K562 (cell line): ENCODE measurements around the gene RNF168. TPM values are rescaled to one million over a fixed set of nuclear protein-coding genes. Genes with fewer than 3 reads are reported as not detected.
"Not testable (repeated sequence)": the region's sequence is repeated elsewhere in the genome, so short reads cannot be mapped to it uniquely, and the experiment has no call there.

Experiments
- ATAC-seq: fragments of 200-7000 bp; cut with Tn5 transposase; 3 replicates; pipeline ENCODE4 v1.9.1; 2020; ENCODE audit warnings: moderate library complexity
- BruUV-seq: library from RNA; stranded (reverse); fragments of 400-500 nt; replicated peaks from 2 replicates; lab custom pipeline; 2021; lab: Mats Ljungman, UMichigan
- CTCF ChIA-PET: fragments of 300-600 bp; formaldehyde crosslinking; extraction: SDS; loops from one replicate; lab custom pipeline; 2021; ENCODE audit warnings: low intra/inter-chr PET ratio; lab: Yijun Ruan, JAX
- POLR2A ChIA-PET: fragments of 300-600, 350-650 bp; sonication (Branson Sonifier 250); formaldehyde crosslinking; extraction: SDS; loops from one replicate; lab custom pipeline; 2021; ENCODE audit warnings: antibody characterized with exemption, inconsistent platforms; lab: Yijun Ruan, JAX
- DNase-seq, 4 experiments: peaks; one replicate each; pipeline versions ENCODE4 v3.0.0 to v3.0.0-alpha.2; 2011 to 2018; ENCODE audit warnings: low spot score in 3 of 4, mixed read lengths in 3 of 4; ENCODE audit errors: extremely low read depth in 1 of 4
- FAIRE-seq: peaks from 2 replicates; lab custom pipeline; 2011; peaks lifted over from hg19 to GRCh38; lab: Jason Lieb, UNC
- H2AFZ ChIP-seq: 2 replicates; pipeline ENCODE4 v1.6.0; 2011; ENCODE audit warnings: low read depth, low read length, control low read depth, inconsistent platforms
- H3K27ac ChIP-seq: fragments of 200-600 bp; 3 replicates; pipeline ENCODE4 v1.8.0; 2011; ENCODE audit warnings: low read depth, mild to moderate bottlenecking, control low read depth, inconsistent platforms, low read length, moderate library complexity, mixed read lengths; ENCODE audit errors: extremely low read depth
- H3K27me3 ChIP-seq, 2 experiments: fragments of 300-600 bp in 1 of 2; 2 replicates in 1 of 2; 3 replicates in 1 of 2; pipeline versions ENCODE4 v1.6.0 to v1.8.0; 2011; ENCODE audit warnings: inconsistent platforms in 2 of 2, low read length in 2 of 2, mild to moderate bottlenecking in 1 of 2, mixed read lengths in 1 of 2, moderate library complexity in 1 of 2; ENCODE audit not compliant: control insufficient read depth in 2 of 2, insufficient read depth in 2 of 2
- H3K36me3 ChIP-seq: fragments of 300-600 bp; 3 replicates; pipeline ENCODE4 v1.8.0; 2011; ENCODE audit warnings: mild to moderate bottlenecking, low read length, inconsistent platforms; ENCODE audit not compliant: control insufficient read depth, insufficient read depth
- H3K4me1 ChIP-seq, 2 experiments: fragments of 200-600 bp in 1 of 2; replicated peaks in 1 of 2; 2 replicates in 1 of 2; 3 replicates in 1 of 2; pipeline versions ENCODE4 v1.5.1 to v1.8.0; 2011; ENCODE audit warnings: inconsistent platforms in 2 of 2, low read length in 2 of 2, mild to moderate bottlenecking in 1 of 2, mixed read lengths in 1 of 2, moderate library complexity in 1 of 2; ENCODE audit not compliant: control insufficient read depth in 2 of 2, insufficient read depth in 2 of 2
- H3K4me2 ChIP-seq: 2 replicates; pipeline ENCODE4 v1.6.1; 2011; ENCODE audit warnings: low read length, control low read depth, inconsistent platforms, mixed read lengths; ENCODE audit not compliant: insufficient read depth
- H3K4me3 ChIP-seq: fragments of 200-600 bp; sonication (generic), shearing (Covaris generic); 2 replicates; pipeline ENCODE4 v1.5.1; 2016; ENCODE audit warnings: control low read depth, inconsistent platforms
- H3K79me2 ChIP-seq: fragments of 200-600 bp; 3 replicates; pipeline ENCODE4 v1.8.0; 2011; ENCODE audit warnings: low read length, inconsistent platforms; ENCODE audit not compliant: control insufficient read depth, insufficient read depth
- H3K9ac ChIP-seq, 2 experiments: 2 replicates each; pipeline versions ENCODE4 v1.6.0 to v1.6.1; 2011; ENCODE audit warnings: low read depth in 2 of 2, low read length in 2 of 2, control low read depth in 1 of 2, inconsistent platforms in 1 of 2, mild to moderate bottlenecking in 1 of 2, mixed read lengths in 1 of 2; ENCODE audit not compliant: insufficient read depth in 1 of 2
- H3K9me1 ChIP-seq: one replicate; pipeline ENCODE4 v1.6.0; 2011; ENCODE audit warnings: inconsistent platforms, mild to moderate bottlenecking, low read length, moderate library complexity; ENCODE audit not compliant: control insufficient read depth, insufficient read depth
- H3K9me3 ChIP-seq: replicated peaks from 2 replicates; pipeline ENCODE4 v1.5.1; 2011; ENCODE audit warnings: low read depth, low read length, inconsistent platforms; ENCODE audit not compliant: control insufficient read depth, insufficient read depth
- H4K20me1 ChIP-seq: replicated peaks from 2 replicates; pipeline ENCODE4 v1.6.1; 2011; ENCODE audit warnings: low read length, inconsistent platforms, mixed read lengths; ENCODE audit not compliant: control insufficient read depth, insufficient read depth
- CBX3 ChIP-seq, 2 experiments: IDR thresholded peaks; 1 replicate in 1 of 2; 2 replicates in 1 of 2; pipeline ENCODE4 v1.6.1; 2012; ENCODE audit warnings: inconsistent platforms in 2 of 2, low read length in 2 of 2, borderline replicate concordance in 1 of 2, control low read depth in 1 of 2
- TRIM28 ChIP-seq: fragments of 450-650 bp; IDR thresholded peaks from 2 replicates; pipeline ENCODE4 v1.6.1; 2017
- ZNF280A ChIP-seq: fragments of 450-650 bp; IDR thresholded peaks from 2 replicates; pipeline ENCODE4 v1.6.1; 2018; ENCODE audit warnings: mild to moderate bottlenecking, low read depth; ENCODE audit not compliant: partially characterized antibody
- ZNF431 ChIP-seq: sonication (generic); formaldehyde crosslinking; IDR thresholded peaks from 2 replicates; pipeline ENCODE4 v1.8.0; 2022; ENCODE audit warnings: mild to moderate bottlenecking, missing genetic modification reagents
- ZNF586 ChIP-seq: fragments of 450-650 bp; formaldehyde crosslinking; conservative IDR thresholded peaks from 2 replicates; pipeline ENCODE4 v1.4.0; 2020; ENCODE audit warnings: mild to moderate bottlenecking, moderate library complexity
- WGBS: fragments of 100-300 bp; shearing (Covaris generic); methylation state at CpG from one replicate; pipeline ENCODE4 v1.1.6; 2016; ENCODE audit warnings: low coverage, mixed read lengths; ENCODE audit not compliant: insufficient coverage; ENCODE audit errors: missing lambda C conversion rate; 5-methylcytosine and 5-hydroxymethylcytosine counted together
- in situ Hi-C: fragments of 300-500 bp; cut with MboI; formaldehyde crosslinking; loops from 4 replicates; pipeline ENCODE4 v1.15.0; 2018; ENCODE audit warnings: inconsistent platforms, mixed read lengths
- intact Hi-C: fragments of 100-400 bp; cut with micrococcal nuclease; formaldehyde crosslinking; loops from 2 replicates; pipeline ENCODE4 v1.14.2; 2022
- polyA plus RNA-seq, 8 experiments: library from polyadenylated mRNA; depleted of rRNA in 4 of 8; stranded (reverse) in 5 of 8; unstranded in 3 of 8; fragments of >200 nt; fragmentation: Nextera tagmentation in 2 of 8; fragmentation: Illumina TruSeq in 1 of 8; extraction: Ambion mirVana in 2 of 8; extraction: Trizol in 1 of 8; gene quantifications; 2 replicates each; pipeline versions ENCODE4 v1.2.1 to v1.2.3, GENCODE V29; 2011 to 2014; ENCODE audit warnings: inconsistent platforms in 1 of 8, missing spikeins in 1 of 8
- total RNA-seq, 7 experiments: library from RNA; depleted of rRNA in 6 of 7; stranded (reverse); fragments of >200 nt in 6 of 7; fragmentation: Illumina TruSeq in 2 of 7; extraction: Trizol in 2 of 7; gene quantifications; 2 replicates each; pipeline versions ENCODE4 v1.2.1 to v1.2.3, GENCODE V29; 2011 to 2021; ENCODE audit warnings: low replicate concordance in 1 of 7

The RNF168 gene
- total and polyA plus RNA-seq, 9 of the 15 experiments (the other 6 are each of a cell fraction or from before 2014, with no cell fraction given) = 6.0 to 32.1 (median 16.6) TPM

DNA sequence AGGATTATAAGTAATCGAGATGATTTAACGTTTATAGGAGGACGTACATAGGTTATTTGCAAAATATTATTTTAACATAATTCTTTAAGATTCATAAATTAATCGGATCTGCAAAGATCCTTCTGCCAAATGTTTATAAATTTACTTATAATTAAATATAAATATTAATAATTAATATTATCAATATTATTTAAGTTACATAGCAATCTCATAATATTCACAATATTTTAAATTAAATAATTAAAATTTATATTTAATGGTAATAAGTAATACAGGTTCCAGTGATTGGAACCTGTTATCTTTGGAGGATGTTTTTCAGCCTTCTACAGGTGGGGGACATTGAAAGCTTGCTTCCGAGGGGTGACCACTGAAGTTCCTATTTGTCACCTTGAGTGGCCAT is 48.7 kb upstream of the RNF168 start:
- in situ Hi-C loops = no loop called here
- no TSS peak for BruUV-seq
- WGBS = 85% methylated on average over 5 of the region's 5 CpGs

GRCh38 chr3:196550172-196550571 is 46.6 kb upstream of the RNF168 start:
- H4K20me1 ChIP-seq, CTCF ChIA-PET, H3K4me2 ChIP-seq, DNase-seq, H3K79me2 ChIP-seq, in situ Hi-C loops, H3K27ac ChIP-seq, H2AFZ ChIP-seq, H3K4me1 ChIP-seq, intact Hi-C loops, H3K9me3 ChIP-seq, FAIRE-seq, H3K27me3 ChIP-seq, POLR2A ChIA-PET, H3K36me3 ChIP-seq, ATAC-seq, H3K9ac ChIP-seq, H3K4me3 ChIP-seq, BruUV-seq, H3K9me1 ChIP-seq: not testable (repeated sequence)
- TF ChIP-seq ZNF280A (peak; percentile 55), CBX3 (IDR thresholded peaks at IDR 0.05; ENCODE audit: borderline replicate concordance in 1 of 2, low read length in 2 of 2) (peak in 1 of 2 experiments; percentile 39; a peak in 1 of 3 replicates), ZNF431 (CRISPR knock-in tag) (peak; percentile 98), TRIM28 (0 out of 2 replicates have a peak, but pooled peaks have one; percentile 25)
- 47% methylated on average over 3 of the region's 3 CpGs for WGBS

More for the DNA sequence above, 48.7 kb upstream of the RNF168 start:
- peaks cover 8% of the 10 kb centered on the region; the same call in 1 of the 2 replicates for H3K9me3 ChIP-seq
- no peak overlapping the region for H2AFZ ChIP-seq
- no peak overlapping the region for H3K9ac ChIP-seq
- H3K4me2 ChIP-seq = no peak overlapping the region
- ATAC-seq (no peak), DNase-seq (no peak), FAIRE-seq (no peak)
- no peaks in the 10 kb centered on the region for H3K9me1 ChIP-seq
- no peaks in the 10 kb centered on the region for H3K27me3 ChIP-seq
- ChIA-PET POLR2A (no interaction called here), CTCF (no interaction called here)
- no peak overlapping the region for H3K27ac ChIP-seq
- TF ChIP-seq ZNF586 (CRISPR knock-in tag) = no peak
- no peaks in the 10 kb centered on the region for H4K20me1 ChIP-seq
- H3K79me2 ChIP-seq = no peaks in the 10 kb centered on the region
- H3K36me3 ChIP-seq = peaks cover 6% of the 10 kb centered on the region; the same call in 2 of the 3 replicates
- intact Hi-C loops = no loop called here
- no peaks in the 10 kb centered on the region for H3K4me1 ChIP-seq
- no peak overlapping the region for H3K4me3 ChIP-seq
